HG02759 (cell line): Measurements from ENCODE around the gene PIAS3.

Experiments
- ATAC-seq: cut with Tn5 transposase; IDR thresholded peaks from one replicate; pipeline ENCODE4 v1.9.1; 2021; ENCODE audit warnings: mild to moderate bottlenecking, moderate library complexity; ENCODE audit not compliant: unreplicated experiment

The PIAS3 gene

GRCh38 chr1:145858901-145859490 is at the start of gene PIAS3:
TSS of gene PIAS3 (minus strand) at chr1:145859081. CDS start at chr1:145858990, 91 bp downstream.
- peak; percentile 90 for ATAC-seq

GRCh38 chr1:145908653-145909052 is 49.8 kb upstream of the PIAS3 start:
- no peak for ATAC-seq

- no peak for ATAC-seq
Observed at GRCh38 chr1:145906954-145907753, 48.3 kb upstream of the PIAS3 start.

GRCh38 chr1:145901312-145902021 is 42.6 kb upstream of the PIAS3 start:
- no peak for ATAC-seq

- ATAC-seq: no peak
Observed at GRCh38 chr1:145898756-145899155, 39.9 kb upstream of the PIAS3 start.

- no peak for ATAC-seq
Observed at GRCh38 chr1:145897969-145898368, 39.1 kb upstream of the PIAS3 start.

GRCh38 chr1:145895471-145895870 is 36.6 kb upstream of the PIAS3 start:
- no peak for ATAC-seq

GRCh38 chr1:145893306-145894055 is 34.6 kb upstream of the PIAS3 start:
- ATAC-seq: no peak

- ATAC-seq: no peak
Observed at GRCh38 chr1:145892486-145893087, 33.7 kb upstream of the PIAS3 start.

- no peak for ATAC-seq
Observed at GRCh38 chr1:145891587-145892485, 33.0 kb upstream of the PIAS3 start.

- no peak for ATAC-seq
Observed at GRCh38 chr1:145891143-145891542, 32.3 kb upstream of the PIAS3 start.

- ATAC-seq: no peak
Observed at GRCh38 chr1:145889722-145890121, 30.8 kb upstream of the PIAS3 start.

GRCh38 chr1:145887631-145888030 is 28.8 kb upstream of the PIAS3 start:
- ATAC-seq: no peak

GRCh38 chr1:145886816-145887215 is 27.9 kb upstream of the PIAS3 start:
- no peak for ATAC-seq

GRCh38 chr1:145886390-145886789 is 27.5 kb upstream of the PIAS3 start:
- ATAC-seq: no peak

GRCh38 chr1:145885738-145886287 is 26.9 kb upstream of the PIAS3 start, which contains the start of gene ANKRD35:
TSS of gene ANKRD35 (minus strand) at chr1:145885866. CDS start at chr1:145885758, 108 bp downstream.
- peak; percentile 99 for ATAC-seq

- no peak for ATAC-seq
Observed at GRCh38 chr1:145884675-145885074, 25.8 kb upstream of the PIAS3 start.

- no peak for ATAC-seq
Observed at GRCh38 chr1:145879775-145880174, 20.9 kb upstream of the PIAS3 start.

- no peak for ATAC-seq
Observed at GRCh38 chr1:145878724-145879123, 19.8 kb upstream of the PIAS3 start.
